ENCODE results near the gene PRDX1. TPM values are rescaled to one million over a fixed set of nuclear protein-coding genes. Genes with fewer than 3 reads are reported as not detected.
A peak's percentile ranks its signal among the peaks of the same experiment; 100 is the strongest.

PRDX1 gene
- total and polyA plus RNA-seq, 2 of the 13 experiments (the other 11 are each of a cell fraction or from before 2014, with no cell fraction given): 761 to 1,898 TPM

GRCh38 chr1:45521413-45522323, at the start of gene PRDX1 (continued):
- TF ChIP-seq ZFP36L2 (CRISPR knock-in tag; IDR thresholded peaks at IDR 0.05): peak; percentile 22; the same call in 1 of the 2 replicates
- TF ChIP-seq ETV6 (CRISPR knock-in tag; conservative IDR thresholded peaks at IDR 0.05): peak; percentile 97
- peak; percentile 90 for TF ChIP-seq RFXAP (CRISPR knock-in tag; IDR thresholded peaks at IDR 0.05; ENCODE audit: borderline replicate concordance)
- TF ChIP-seq, protein P1, sequence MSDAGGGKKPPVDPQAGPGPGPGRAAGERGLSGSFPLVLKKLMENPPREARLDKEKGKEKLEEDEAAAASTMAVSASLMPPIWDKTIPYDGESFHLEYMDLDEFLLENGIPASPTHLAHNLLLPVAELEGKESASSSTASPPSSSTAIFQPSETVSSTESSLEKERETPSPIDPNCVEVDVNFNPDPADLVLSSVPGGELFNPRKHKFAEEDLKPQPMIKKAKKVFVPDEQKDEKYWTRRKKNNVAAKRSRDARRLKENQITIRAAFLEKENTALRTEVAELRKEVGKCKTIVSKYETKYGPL (CRISPR knock-in tag; IDR thresholded peaks at IDR 0.05): peak; percentile 68; the same call in 1 of the 2 replicates
- TF ChIP-seq ZC3H4 (CRISPR knock-in tag; IDR thresholded peaks at IDR 0.05; ENCODE audit: borderline replicate concordance): peak; percentile 76; the same call in 1 of the 2 replicates
- TF ChIP-seq SETDB1 (CRISPR knock-in tag; IDR thresholded peaks at IDR 0.05; ENCODE audit: borderline replicate concordance): peak; percentile 35; the same call in 1 of the 2 replicates
- peak; percentile 97 for TF ChIP-seq SIN3A (IDR thresholded peaks at IDR 0.05; ENCODE audit: borderline replicate concordance, low read depth, low read length)
- peak; percentile 95; the same call in 1 of the 2 replicates for TF ChIP-seq ZNF556 (CRISPR knock-in tag; IDR thresholded peaks at IDR 0.05; ENCODE audit: borderline replicate concordance)
- TF ChIP-seq, protein P2, sequence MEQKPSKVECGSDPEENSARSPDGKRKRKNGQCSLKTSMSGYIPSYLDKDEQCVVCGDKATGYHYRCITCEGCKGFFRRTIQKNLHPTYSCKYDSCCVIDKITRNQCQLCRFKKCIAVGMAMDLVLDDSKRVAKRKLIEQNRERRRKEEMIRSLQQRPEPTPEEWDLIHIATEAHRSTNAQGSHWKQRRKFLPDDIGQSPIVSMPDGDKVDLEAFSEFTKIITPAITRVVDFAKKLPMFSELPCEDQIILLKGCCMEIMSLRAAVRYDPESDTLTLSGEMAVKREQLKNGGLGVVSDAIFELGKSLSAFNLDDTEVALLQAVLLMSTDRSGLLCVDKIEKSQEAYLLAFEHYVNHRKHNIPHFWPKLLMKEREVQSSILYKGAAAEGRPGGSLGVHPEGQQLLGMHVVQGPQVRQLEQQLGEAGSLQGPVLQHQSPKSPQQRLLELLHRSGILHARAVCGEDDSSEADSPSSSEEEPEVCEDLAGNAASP (CRISPR knock-in tag; IDR thresholded peaks at IDR 0.05; ENCODE audit: borderline replicate concordance): peak; percentile 77
- no peak for TF ChIP-seq ZNF33A (CRISPR knock-in tag; IDR thresholded peaks at IDR 0.05; ENCODE audit: borderline replicate concordance)
- peak in 1 of 2 experiments; percentile 83; a peak in 2 of 4 replicates for TF ChIP-seq REST (IDR thresholded peaks at IDR 0.05; ENCODE audit: borderline replicate concordance in 1 of 2, low read depth in 1 of 2, low read length in 2 of 2)
- peak; percentile 78 for TF ChIP-seq ISL2 (CRISPR knock-in tag; IDR thresholded peaks at IDR 0.05)
- TF ChIP-seq EEA1 (CRISPR knock-in tag; IDR thresholded peaks at IDR 0.05; ENCODE audit: borderline replicate concordance): no peak; the same call in 1 of the 2 replicates

Data from HepG2 (cell line).